Omental fat pad (tissue), 4 donors: ENCODE results near the gene VIPR2. TPM values are rescaled to one million over a fixed set of nuclear protein-coding genes. Genes with fewer than 3 reads are reported as not detected.

ENCODE experiments used
- ATAC-seq: fragments of 150-250 bp; one replicate; pipeline ENCODE4 v1.9.1; 2016; ENCODE audit warnings: mild to moderate bottlenecking, moderate library complexity; ENCODE audit not compliant: low FRiP score
- DNase-seq: peaks from one replicate; pipeline ENCODE4 v3.0.0-alpha.2; 2019; ENCODE audit warnings: low spot score
- CTCF ChIP-seq, 3 donors: fragments of 450-650 bp; IDR thresholded peaks; one replicate each; pipeline ENCODE4 v1.5.1; 2016 to 2017; ENCODE audit warnings: antibody characterized with exemption in 3 of 3, mild to moderate bottlenecking in 3 of 3, moderate library complexity in 2 of 3
- total RNA-seq, 4 donors: library from RNA; depleted of rRNA; stranded (reverse); fragments of >200 nt; gene quantifications; one replicate each; pipeline ENCODE4 v1.1.0, GENCODE V29; 2016

Gene VIPR2
- total RNA-seq, 4 donors from 2014 or later: 3.6 to 71.0 (median 24.6) TPM

GRCh38 chr7:159035571-159036073, 109.0 kb downstream of the VIPR2 start:
- no peak for ATAC-seq
- TF ChIP-seq CTCF (IDR thresholded peaks at IDR 0.05): no peak
- DNase-seq: no peak

GRCh38 chr7:159034988-159035387, 109.7 kb downstream of the VIPR2 start:
- ATAC-seq (no peak), DNase-seq (no peak)
- TF ChIP-seq CTCF (IDR thresholded peaks at IDR 0.05): no peak

- no peak for ATAC-seq
- no peak for TF ChIP-seq CTCF (IDR thresholded peaks at IDR 0.05)
- no peak for DNase-seq
Measured at GRCh38 chr7:159034394-159034793, 110.3 kb downstream of the VIPR2 start.

- DNase-seq: no peak
- no peak for TF ChIP-seq CTCF (IDR thresholded peaks at IDR 0.05)
Measured at GRCh38 chr7:159033956-159034355, 110.7 kb downstream of the VIPR2 start.

GRCh38 chr7:159033473-159033825, 111.2 kb downstream of the VIPR2 start:
- no peak for TF ChIP-seq CTCF (IDR thresholded peaks at IDR 0.05)
- ATAC-seq (no peak), DNase-seq (no peak)

More at GRCh38 chr7:159033956-159034355, 110.7 kb downstream of the VIPR2 start:
- ATAC-seq: no peak

GRCh38 chr7:159032753-159033472, 111.8 kb downstream of the VIPR2 start:
- DNase-seq (no peak), ATAC-seq (no peak)

More at GRCh38 chr7:159032753-159033472, 111.8 kb downstream of the VIPR2 start:
- TF ChIP-seq CTCF (IDR thresholded peaks at IDR 0.05): no peak
